GM15510 (cell line): ENCODE measurements around the gene SLC39A12.

Experiments
- POLR2A ChIP-seq: IDR thresholded peaks from 3 replicates; pipeline ENCODE4 v1.6.1; 2011; ENCODE audit warnings: borderline replicate concordance; ENCODE audit not compliant: insufficient read length; ENCODE audit errors: extremely low read depth

SLC39A12 gene

GRCh38 chr10:17958049-17958448 is 6.3 kb downstream of the SLC39A12 start:
- no peak for TF ChIP-seq POLR2A

GRCh38 chr10:17959870-17960269 is 8.2 kb downstream of the SLC39A12 start:
- no peak for TF ChIP-seq POLR2A

- no peak for TF ChIP-seq POLR2A
Measured at GRCh38 chr10:17961551-17962422, 10.1 kb downstream of the SLC39A12 start.

GRCh38 chr10:17963431-17963830 is 11.7 kb downstream of the SLC39A12 start:
- no peak for TF ChIP-seq POLR2A

- TF ChIP-seq POLR2A: no peak
Measured at GRCh38 chr10:17965649-17966235, 14.0 kb downstream of the SLC39A12 start.

GRCh38 chr10:17974505-17974904 is 22.8 kb downstream of the SLC39A12 start:
- TF ChIP-seq POLR2A: no peak

GRCh38 chr10:17980846-17981565 is 29.3 kb downstream of the SLC39A12 start:
- TF ChIP-seq POLR2A: no peak

GRCh38 chr10:17981766-17982380 is 30.2 kb downstream of the SLC39A12 start:
- TF ChIP-seq POLR2A: no peak

- TF ChIP-seq POLR2A: no peak
Measured at GRCh38 chr10:17984056-17984455, 32.3 kb downstream of the SLC39A12 start.

GRCh38 chr10:17984563-17984962 is 32.8 kb downstream of the SLC39A12 start:
- TF ChIP-seq POLR2A: no peak

GRCh38 chr10:17989908-17990767 is 38.4 kb downstream of the SLC39A12 start:
- TF ChIP-seq POLR2A: no peak

- TF ChIP-seq POLR2A: no peak
Measured at GRCh38 chr10:17992266-17992665, 40.5 kb downstream of the SLC39A12 start.

GRCh38 chr10:17993361-17993760 is 41.6 kb downstream of the SLC39A12 start:
- no peak for TF ChIP-seq POLR2A

GRCh38 chr10:18000601-18001000 is 48.9 kb downstream of the SLC39A12 start:
- TF ChIP-seq POLR2A: no peak
